K562 (cell line): Measurements from ENCODE around the gene PKLR. TPM values are rescaled to one million over a fixed set of nuclear protein-coding genes. Genes with fewer than 3 reads are reported as not detected.

Experiments
- CAMTA2 ChIP-seq: fragments of 250-450 bp; sonication (Bioruptor Pico); conservative IDR thresholded peaks from 2 replicates; pipeline ENCODE4 v1.5.1; 2022
- CHD2 ChIP-seq: IDR thresholded peaks from 2 replicates; pipeline ENCODE4 v1.6.1; 2011; ENCODE audit warnings: low read depth, low read length
- GATAD2A ChIP-seq: fragments of 450-650 bp; IDR thresholded peaks from 2 replicates; pipeline ENCODE4 v1.6.1; 2017
- HEY1 ChIP-seq: fragments of 250-450 bp; sonication (Bioruptor Pico); IDR thresholded peaks from 2 replicates; pipeline ENCODE4 v1.5.0; 2020; ENCODE audit warnings: mild to moderate bottlenecking, moderate library complexity, borderline replicate concordance
- JUNB ChIP-seq: fragments of 450-650 bp; formaldehyde crosslinking; conservative IDR thresholded peaks from 2 replicates; pipeline ENCODE4 v1.4.0; 2020; ENCODE audit warnings: mild to moderate bottlenecking
- KDM1A ChIP-seq, 2 experiments: fragments of 450-650 bp; IDR thresholded peaks; 2 replicates each; pipeline ENCODE4 v1.6.1; 2016; ENCODE audit warnings: mild to moderate bottlenecking in 2 of 2
- LEF1 ChIP-seq: fragments of 450-650 bp; IDR thresholded peaks from 2 replicates; pipeline ENCODE4 v1.6.1; 2016; ENCODE audit warnings: mild to moderate bottlenecking
- NONO ChIP-seq, 2 experiments: fragments of 200-400 bp in 1 of 2; fragments of 450-650 bp in 1 of 2; formaldehyde crosslinking in 1 of 2; IDR thresholded peaks; 2 replicates each; pipeline ENCODE4 v1.6.1; 2017; ENCODE audit warnings: low read depth in 2 of 2, mild to moderate bottlenecking in 2 of 2, moderate library complexity in 2 of 2, low read length in 1 of 2
- PCBP1 ChIP-seq: fragments of 200-400 bp; formaldehyde crosslinking; IDR thresholded peaks from 2 replicates; pipeline ENCODE4 v1.6.1; 2018; ENCODE audit warnings: mild to moderate bottlenecking, low read depth, low read length; ENCODE audit not compliant: poor library complexity, severe bottlenecking
- PCBP2 ChIP-seq: fragments of 200-400 bp; formaldehyde crosslinking; IDR thresholded peaks from 2 replicates; pipeline ENCODE4 v1.6.1; 2018; ENCODE audit warnings: low read length, low read depth, mild to moderate bottlenecking, moderate library complexity; ENCODE audit not compliant: poor library complexity, severe bottlenecking
- RBBP5 ChIP-seq: fragments of 200-600 bp; sonication (generic); IDR thresholded peaks from 2 replicates; pipeline ENCODE4 v1.6.1; 2012; ENCODE audit warnings: borderline replicate concordance, mild to moderate bottlenecking, low read length, control low read depth, inconsistent platforms; ENCODE audit not compliant: insufficient read depth, poor library complexity, severe bottlenecking
- ZKSCAN8 ChIP-seq: fragments of 200-800 bp; sonication (Bioruptor generic); IDR thresholded peaks from 2 replicates; pipeline ENCODE4 v1.6.1; 2016; ENCODE audit warnings: missing genetic modification characterization, missing compliant biosample characterization
- ZNF12 ChIP-seq: sonication (generic); formaldehyde crosslinking; IDR thresholded peaks from 2 replicates; pipeline ENCODE4 v1.4.0; 2020; ENCODE audit warnings: mild to moderate bottlenecking, missing genetic modification reagents
- ZNF311 ChIP-seq: fragments of 250-450 bp; sonication (Bioruptor Pico); IDR thresholded peaks from 2 replicates; pipeline ENCODE4 v1.4.0; 2020; ENCODE audit warnings: mild to moderate bottlenecking, moderate library complexity
- ZNF324 ChIP-seq: fragments of 250-450 bp; sonication (Bioruptor Pico); IDR thresholded peaks from 2 replicates; pipeline ENCODE4 v1.4.0; 2020; ENCODE audit warnings: mild to moderate bottlenecking
- ZNF655 ChIP-seq: fragments of 250-450 bp; sonication (Bioruptor Pico); IDR thresholded peaks from 2 replicates; pipeline ENCODE4 v1.5.0; 2021
- polyA plus RNA-seq, 8 experiments: library from polyadenylated mRNA; depleted of rRNA in 4 of 8; stranded (reverse) in 5 of 8; unstranded in 3 of 8; fragments of >200 nt; fragmentation: Nextera tagmentation in 2 of 8; fragmentation: Illumina TruSeq in 1 of 8; extraction: Ambion mirVana in 2 of 8; extraction: Trizol in 1 of 8; gene quantifications; 2 replicates each; pipeline versions ENCODE4 v1.2.1 to v1.2.3, GENCODE V29; 2011 to 2014; ENCODE audit warnings: inconsistent platforms in 1 of 8, missing spikeins in 1 of 8
- total RNA-seq, 7 experiments: library from RNA; depleted of rRNA in 6 of 7; stranded (reverse); fragments of >200 nt in 6 of 7; fragmentation: Illumina TruSeq in 2 of 7; extraction: Trizol in 2 of 7; gene quantifications; 2 replicates each; pipeline versions ENCODE4 v1.2.1 to v1.2.3, GENCODE V29; 2011 to 2021; ENCODE audit warnings: low replicate concordance in 1 of 7
- TF ChIP-seq, protein P1 (sequence below): fragments of 450-650 bp; formaldehyde crosslinking; conservative IDR thresholded peaks from 2 replicates; pipeline ENCODE4 v1.4.0; 2022; ENCODE audit warnings: mild to moderate bottlenecking, missing genetic modification characterization
- TF ChIP-seq, protein P2 (sequence below): fragments of 450-650 bp; IDR thresholded peaks from 2 replicates; pipeline ENCODE4 v1.6.1; 2016
- TF ChIP-seq, protein P3 (sequence below): fragments of 250-450 bp; sonication (Bioruptor Pico); IDR thresholded peaks from 2 replicates; pipeline ENCODE4 v1.4.0; 2020

Gene PKLR
- total and polyA plus RNA-seq, 9 of the 15 experiments (the other 6 are each of a cell fraction or from before 2014, with no cell fraction given), result 10.7 to 78.4 (median 38.2) TPM

- TF ChIP-seq, protein P1, sequence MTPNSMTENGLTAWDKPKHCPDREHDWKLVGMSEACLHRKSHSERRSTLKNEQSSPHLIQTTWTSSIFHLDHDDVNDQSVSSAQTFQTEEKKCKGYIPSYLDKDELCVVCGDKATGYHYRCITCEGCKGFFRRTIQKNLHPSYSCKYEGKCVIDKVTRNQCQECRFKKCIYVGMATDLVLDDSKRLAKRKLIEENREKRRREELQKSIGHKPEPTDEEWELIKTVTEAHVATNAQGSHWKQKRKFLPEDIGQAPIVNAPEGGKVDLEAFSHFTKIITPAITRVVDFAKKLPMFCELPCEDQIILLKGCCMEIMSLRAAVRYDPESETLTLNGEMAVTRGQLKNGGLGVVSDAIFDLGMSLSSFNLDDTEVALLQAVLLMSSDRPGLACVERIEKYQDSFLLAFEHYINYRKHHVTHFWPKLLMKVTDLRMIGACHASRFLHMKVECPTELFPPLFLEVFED (CRISPR knock-in tag), result peak; percentile 72; the same call in 1 of the 2 replicates
- TF ChIP-seq LEF1, result peak; percentile 44; the same call in 1 of the 2 replicates
- TF ChIP-seq JUNB (CRISPR knock-in tag), result no peak
- no peak for TF ChIP-seq HEY1 (CRISPR knock-in tag)
- no peak for TF ChIP-seq CHD2
- TF ChIP-seq, protein P2, sequence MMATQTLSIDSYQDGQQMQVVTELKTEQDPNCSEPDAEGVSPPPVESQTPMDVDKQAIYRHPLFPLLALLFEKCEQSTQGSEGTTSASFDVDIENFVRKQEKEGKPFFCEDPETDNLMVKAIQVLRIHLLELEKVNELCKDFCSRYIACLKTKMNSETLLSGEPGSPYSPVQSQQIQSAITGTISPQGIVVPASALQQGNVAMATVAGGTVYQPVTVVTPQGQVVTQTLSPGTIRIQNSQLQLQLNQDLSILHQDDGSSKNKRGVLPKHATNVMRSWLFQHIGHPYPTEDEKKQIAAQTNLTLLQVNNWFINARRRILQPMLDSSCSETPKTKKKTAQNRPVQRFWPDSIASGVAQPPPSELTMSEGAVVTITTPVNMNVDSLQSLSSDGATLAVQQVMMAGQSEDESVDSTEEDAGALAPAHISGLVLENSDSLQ, result peak; percentile 40
- no peak for TF ChIP-seq ZNF324 (CRISPR knock-in tag)
- TF ChIP-seq CAMTA2, result no peak
- no peak for TF ChIP-seq ZNF311 (CRISPR knock-in tag)
- peak; percentile 13 for TF ChIP-seq PCBP2
- TF ChIP-seq GATAD2A, result 0 out of 2 replicates have a peak, but pooled peaks have one; percentile 16
- TF ChIP-seq RBBP5, result no peak
- peak; percentile 31 for TF ChIP-seq PCBP1
- no peak for TF ChIP-seq ZNF12 (CRISPR knock-in tag)
- no peak for TF ChIP-seq ZNF655 (CRISPR knock-in tag)
- TF ChIP-seq, protein P3, sequence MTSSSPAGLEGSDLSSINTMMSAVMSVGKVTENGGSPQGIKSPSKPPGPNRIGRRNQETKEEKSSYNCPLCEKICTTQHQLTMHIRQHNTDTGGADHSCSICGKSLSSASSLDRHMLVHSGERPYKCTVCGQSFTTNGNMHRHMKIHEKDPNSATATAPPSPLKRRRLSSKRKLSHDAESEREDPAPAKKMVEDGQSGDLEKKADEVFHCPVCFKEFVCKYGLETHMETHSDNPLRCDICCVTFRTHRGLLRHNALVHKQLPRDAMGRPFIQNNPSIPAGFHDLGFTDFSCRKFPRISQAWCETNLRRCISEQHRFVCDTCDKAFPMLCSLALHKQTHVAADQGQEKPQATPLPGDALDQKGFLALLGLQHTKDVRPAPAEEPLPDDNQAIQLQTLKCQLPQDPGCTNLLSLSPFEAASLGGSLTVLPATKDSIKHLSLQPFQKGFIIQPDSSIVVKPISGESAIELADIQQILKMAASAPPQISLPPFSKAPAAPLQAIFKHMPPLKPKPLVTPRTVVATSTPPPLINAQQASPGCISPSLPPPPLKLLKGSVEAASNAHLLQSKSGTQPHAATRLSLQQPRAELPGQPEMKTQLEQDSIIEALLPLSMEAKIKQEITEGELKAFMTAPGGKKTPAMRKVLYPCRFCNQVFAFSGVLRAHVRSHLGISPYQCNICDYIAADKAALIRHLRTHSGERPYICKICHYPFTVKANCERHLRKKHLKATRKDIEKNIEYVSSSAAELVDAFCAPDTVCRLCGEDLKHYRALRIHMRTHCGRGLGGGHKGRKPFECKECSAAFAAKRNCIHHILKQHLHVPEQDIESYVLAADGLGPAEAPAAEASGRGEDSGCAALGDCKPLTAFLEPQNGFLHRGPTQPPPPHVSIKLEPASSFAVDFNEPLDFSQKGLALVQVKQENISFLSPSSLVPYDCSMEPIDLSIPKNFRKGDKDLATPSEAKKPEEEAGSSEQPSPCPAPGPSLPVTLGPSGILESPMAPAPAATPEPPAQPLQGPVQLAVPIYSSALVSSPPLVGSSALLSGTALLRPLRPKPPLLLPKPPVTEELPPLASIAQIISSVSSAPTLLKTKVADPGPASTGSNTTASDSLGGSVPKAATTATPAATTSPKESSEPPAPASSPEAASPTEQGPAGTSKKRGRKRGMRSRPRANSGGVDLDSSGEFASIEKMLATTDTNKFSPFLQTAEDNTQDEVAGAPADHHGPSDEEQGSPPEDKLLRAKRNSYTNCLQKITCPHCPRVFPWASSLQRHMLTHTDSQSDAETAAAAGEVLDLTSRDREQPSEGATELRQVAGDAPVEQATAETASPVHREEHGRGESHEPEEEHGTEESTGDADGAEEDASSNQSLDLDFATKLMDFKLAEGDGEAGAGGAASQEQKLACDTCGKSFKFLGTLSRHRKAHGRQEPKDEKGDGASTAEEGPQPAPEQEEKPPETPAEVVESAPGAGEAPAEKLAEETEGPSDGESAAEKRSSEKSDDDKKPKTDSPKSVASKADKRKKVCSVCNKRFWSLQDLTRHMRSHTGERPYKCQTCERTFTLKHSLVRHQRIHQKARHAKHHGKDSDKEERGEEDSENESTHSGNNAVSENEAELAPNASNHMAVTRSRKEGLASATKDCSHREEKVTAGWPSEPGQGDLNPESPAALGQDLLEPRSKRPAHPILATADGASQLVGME (CRISPR knock-in tag), result 0 out of 2 replicates have a peak, but pooled peaks have one; percentile 68
- no peak for TF ChIP-seq KDM1A (IDR thresholded peaks at IDR 0.05)
- TF ChIP-seq NONO (IDR thresholded peaks at IDR 0.05; ENCODE audit: low read depth in 2 of 2, low read length in 1 of 2), result peak in 1 of 2 experiments; percentile 51; a peak in 1 of 4 replicates
- TF ChIP-seq ZKSCAN8 (CRISPR knock-in tag), result no peak
Measured at GRCh38 chr1:155322953-155323728, 21.9 kb upstream of the PKLR start (continued).
